Fibroblast of skin of left biceps (primary cell): ENCODE data around the gene TMPRSS4.
"Not testable (repeated sequence)": the region's sequence is repeated elsewhere in the genome, so short reads cannot be mapped to it uniquely, and the experiment has no call there.

Experiments used
- DNase-seq, 2 experiments: peaks; one replicate each; pipeline ENCODE4 v3.0.0-alpha.2; 2013; ENCODE audit warnings: low read depth in 2 of 2

The TMPRSS4 gene

GRCh38 chr11:118056806-118057205 lies 20.1 kb upstream of the TMPRSS4 start:
- no peak for DNase-seq

DNA sequence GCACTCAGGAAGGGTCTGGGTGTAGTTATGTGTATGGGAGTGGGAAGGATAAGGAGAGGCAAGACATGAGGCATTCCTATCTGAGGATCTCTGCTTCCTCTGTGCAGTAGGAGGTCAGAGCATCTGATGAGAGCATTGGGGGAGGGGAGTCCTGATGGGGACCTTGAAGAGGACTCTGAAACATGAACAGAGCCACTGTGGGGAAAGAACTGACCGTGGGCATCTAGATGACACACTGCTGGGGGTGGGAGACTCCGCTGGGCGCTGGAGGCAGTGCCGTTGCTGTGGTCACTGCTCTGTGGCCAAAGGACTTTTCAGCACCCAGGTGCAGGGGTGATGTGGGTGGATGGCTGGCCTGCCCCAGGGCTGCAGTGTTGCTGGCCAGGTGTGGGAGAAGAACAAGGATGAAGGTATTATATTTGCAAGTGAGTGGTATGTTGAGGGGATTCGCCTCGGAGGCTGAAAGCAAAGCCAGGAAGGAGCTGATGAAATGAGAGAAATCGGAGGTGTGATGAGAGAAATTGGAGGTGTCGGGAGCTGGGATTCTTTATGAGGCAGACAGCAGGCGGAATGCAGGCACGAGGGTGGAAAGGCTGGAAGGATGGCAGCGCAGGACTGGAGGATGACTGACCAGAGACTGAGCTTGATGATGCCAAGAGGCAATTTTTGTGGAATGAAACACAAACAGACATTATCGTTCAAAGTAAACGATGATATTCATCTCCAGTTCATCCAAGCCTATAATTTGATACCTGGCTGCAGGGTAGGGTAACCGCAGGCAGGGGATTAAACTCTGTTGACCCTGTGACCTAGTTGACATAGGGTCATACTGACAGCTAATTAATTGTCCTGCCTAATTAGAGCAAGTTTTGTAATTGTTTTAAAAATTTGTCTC lies 19.4 kb upstream of the TMPRSS4 start:
- DNase-seq: no peak

GRCh38 chr11:118058311-118059245 lies 18.3 kb upstream of the TMPRSS4 start:
- DNase-seq: no peak

GRCh38 chr11:118059246-118059940 lies 17.5 kb upstream of the TMPRSS4 start:
- DNase-seq: no peak

GRCh38 chr11:118060081-118060661 lies 16.7 kb upstream of the TMPRSS4 start:
- no peak for DNase-seq

- DNase-seq: no peak
Measured at GRCh38 chr11:118060869-118061268, 16.0 kb upstream of the TMPRSS4 start.

DNA sequence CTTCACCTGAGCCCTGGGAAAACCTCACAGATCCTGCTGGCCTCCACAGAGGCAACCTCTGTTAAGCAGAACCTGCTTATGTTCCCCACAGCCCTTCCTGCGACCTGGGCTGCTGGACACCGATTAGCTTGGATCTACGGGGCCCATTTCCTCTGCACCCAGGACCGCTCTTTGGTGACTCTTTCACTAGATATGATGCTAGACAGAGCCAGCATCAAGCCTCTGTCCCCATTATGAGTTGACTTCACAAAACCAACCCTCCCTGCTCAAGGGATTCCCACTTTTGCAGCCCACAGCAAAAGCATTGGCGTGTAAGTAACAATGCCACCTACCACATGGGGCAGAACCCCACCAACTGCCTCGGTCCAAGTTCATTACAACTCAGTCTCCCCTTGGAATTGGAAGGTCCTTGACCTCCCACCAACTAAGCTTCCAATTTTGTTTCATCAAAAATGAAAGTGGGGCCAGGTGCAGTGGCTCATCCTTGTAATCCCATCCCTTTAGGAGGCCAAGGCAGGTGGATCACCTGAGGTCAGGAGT lies 15.2 kb upstream of the TMPRSS4 start:
- no peak for DNase-seq

- not testable (repeated sequence) for DNase-seq
Measured at GRCh38 chr11:118062181-118062580, 14.7 kb upstream of the TMPRSS4 start.

GRCh38 chr11:118062631-118063030 lies 14.2 kb upstream of the TMPRSS4 start:
- DNase-seq: not testable (repeated sequence)

GRCh38 chr11:118064956-118065355 lies 11.9 kb upstream of the TMPRSS4 start:
- DNase-seq: no peak

- DNase-seq: no peak
Measured at GRCh38 chr11:118065384-118065783, 11.5 kb upstream of the TMPRSS4 start.

DNA sequence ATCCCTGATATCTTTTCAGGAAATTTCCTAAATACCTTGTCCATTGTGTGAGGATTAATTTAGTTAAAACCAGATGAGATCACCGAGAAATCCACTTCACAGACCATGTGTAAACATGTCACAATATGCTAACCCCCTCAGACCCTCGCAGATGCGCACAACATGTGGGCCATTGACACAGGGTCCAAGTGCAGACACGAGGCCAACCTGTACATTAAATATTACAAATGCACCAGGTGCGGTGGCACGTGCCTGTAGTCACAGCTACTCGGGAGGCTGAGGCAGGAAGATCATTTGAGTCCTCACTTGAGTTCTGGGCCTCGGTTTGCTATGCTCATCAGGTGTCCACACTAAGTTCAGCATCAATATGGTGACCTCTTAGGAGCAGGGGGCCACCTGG lies 9.9 kb upstream of the TMPRSS4 start:
- no peak for DNase-seq

- DNase-seq: no peak
Measured at GRCh38 chr11:118068206-118068944, 8.5 kb upstream of the TMPRSS4 start.

DNA sequence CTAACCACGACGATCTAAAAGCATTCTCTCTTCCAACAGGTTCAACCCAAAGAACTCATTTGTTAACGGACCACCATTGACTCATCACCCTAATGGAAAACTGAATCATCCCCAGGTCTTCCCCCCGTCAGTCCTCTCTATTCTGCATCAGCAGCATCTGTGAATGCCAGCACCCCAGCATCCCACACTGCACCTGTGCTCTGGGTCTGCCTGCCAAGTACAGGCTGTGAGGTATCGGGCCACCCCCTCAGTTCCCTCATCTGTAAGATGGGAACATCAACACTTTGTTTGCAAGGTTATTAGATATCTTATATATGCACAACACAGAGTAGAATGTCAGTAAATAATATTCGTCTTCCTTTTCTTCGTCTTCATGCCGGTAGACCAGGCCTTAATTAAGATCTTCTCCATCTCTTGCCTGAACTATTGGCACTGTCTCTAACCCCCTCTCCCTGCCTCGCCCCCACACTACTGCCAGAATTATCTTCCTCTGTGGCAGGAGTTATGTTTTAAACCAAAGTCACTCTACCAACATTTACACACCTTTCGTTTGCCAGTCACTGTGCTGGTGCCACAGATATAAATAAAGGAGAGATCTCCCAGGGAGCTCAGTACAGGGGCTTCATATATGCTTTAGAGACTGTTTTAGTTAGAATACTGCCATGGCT lies 7.8 kb upstream of the TMPRSS4 start:
- DNase-seq: no peak

DNA sequence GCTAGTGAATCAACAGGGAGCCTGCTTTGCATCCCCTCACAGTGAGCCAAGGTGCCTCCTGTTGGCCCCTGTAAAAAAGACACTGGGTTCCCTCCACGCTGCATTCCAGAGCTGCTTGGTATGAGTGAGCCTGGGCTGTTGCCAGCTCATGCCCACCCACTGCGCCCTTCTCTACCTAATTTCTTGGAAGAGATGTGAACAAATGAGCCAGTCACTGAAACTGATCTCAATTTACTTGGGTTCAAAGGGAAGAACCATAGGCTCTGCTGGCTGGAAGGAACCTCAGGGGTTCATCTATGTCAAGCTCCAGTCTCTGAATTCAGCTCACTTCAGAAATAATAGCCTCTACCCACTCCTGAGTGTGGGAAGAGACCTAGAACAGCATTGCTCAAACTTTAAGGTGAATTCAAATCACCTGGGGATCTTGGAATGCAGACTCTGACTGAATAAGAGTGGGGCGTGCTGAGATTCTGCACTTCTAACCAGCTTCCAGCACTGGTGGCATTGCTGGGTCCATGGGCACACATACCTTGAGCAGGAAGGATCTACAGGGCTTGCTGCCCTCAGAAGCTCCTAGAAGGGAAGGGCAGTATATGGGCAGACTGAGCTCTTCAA lies 5.4 kb upstream of the TMPRSS4 start:
- DNase-seq: no peak

- DNase-seq: no peak
Measured at GRCh38 chr11:118073554-118073953, 3.3 kb upstream of the TMPRSS4 start.

- no peak for DNase-seq
Measured at GRCh38 chr11:118074091-118074685, 2.7 kb upstream of the TMPRSS4 start.

- no peak for DNase-seq
Measured at GRCh38 chr11:118074785-118075184, 2.1 kb upstream of the TMPRSS4 start.

DNA sequence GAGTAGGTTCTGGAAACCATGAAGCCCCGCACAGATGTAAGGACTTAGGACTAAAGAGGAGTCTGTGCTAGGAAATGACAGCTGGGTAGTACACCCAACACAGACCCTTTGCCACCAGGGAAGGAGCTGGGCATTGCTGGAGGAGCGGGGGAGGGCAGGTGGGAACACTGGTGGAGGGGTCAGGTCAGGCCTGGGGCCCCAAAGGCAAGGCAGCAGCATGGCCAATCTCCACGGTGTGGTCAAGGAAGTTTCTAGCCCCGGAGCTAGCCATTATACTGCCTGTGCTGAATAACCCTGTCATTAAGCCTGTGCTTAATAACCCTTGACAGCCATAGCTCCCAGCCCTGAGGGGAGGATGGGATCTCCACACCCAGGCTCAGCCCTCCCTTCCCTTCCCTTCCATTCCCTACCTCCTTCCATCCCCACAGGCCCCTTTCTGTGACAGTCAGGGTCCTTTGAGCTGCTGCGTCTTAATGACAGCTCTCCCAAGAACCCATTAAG lies 2.1 kb downstream of the TMPRSS4 start:
- no peak for DNase-seq
